Gastroesophageal sphincter (tissue), 4 donors: ENCODE results near the gene DEAF1. TPM values are rescaled to one million over a fixed set of nuclear protein-coding genes. Genes with fewer than 3 reads are reported as not detected.
"Not testable (repeated sequence)": the region's sequence is repeated elsewhere in the genome, so short reads cannot be mapped to it uniquely, and the experiment has no call there.

Experiments
- ATAC-seq: fragments of 150-250 bp; one replicate; pipeline ENCODE4 v1.9.1; 2016; ENCODE audit warnings: mild to moderate bottlenecking, moderate library complexity
- H3K27ac ChIP-seq, 4 donors: fragments of 200-600 bp; sonication (generic) in 3 of 4; 1 replicate in 3 of 4; 2 replicates in 1 of 4; pipeline ENCODE4 v1.5.1; 2016 to 2019
- H3K27me3 ChIP-seq: fragments of 200-600 bp; sonication (generic); one replicate; pipeline ENCODE4 v1.5.1; 2019
- H3K36me3 ChIP-seq, 2 donors: fragments of 200-600 bp; sonication (generic); one replicate each; pipeline ENCODE4 v1.5.1; 2019; ENCODE audit warnings: control low read depth in 1 of 2
- H3K4me1 ChIP-seq, 3 donors: fragments of 200-600 bp; sonication (generic); 1 replicate in 2 of 3; 2 replicates in 1 of 3; pipeline ENCODE4 v1.5.1; 2016 to 2019; ENCODE audit warnings: control low read depth in 2 of 3
- H3K4me3 ChIP-seq, 2 donors: fragments of 200-600 bp; sonication (generic); one replicate each; pipeline ENCODE4 v1.5.1; 2019; ENCODE audit warnings: mild to moderate bottlenecking in 1 of 2, moderate library complexity in 1 of 2
- H3K9me3 ChIP-seq, 3 donors: fragments of 200-600 bp; sonication (generic); one replicate each; pipeline ENCODE4 v1.5.1; 2017 to 2019; ENCODE audit warnings: control low read depth in 2 of 3
- EP300 ChIP-seq: sonication (generic); formaldehyde crosslinking; IDR thresholded peaks from one replicate; pipeline ENCODE4 v1.6.1; 2017; ENCODE audit warnings: antibody characterized with exemption, mild to moderate bottlenecking
- POLR2A ChIP-seq, 2 donors: fragments of 450-650 bp; IDR thresholded peaks; one replicate each; pipeline ENCODE4 v1.6.1; 2017; ENCODE audit warnings: antibody characterized with exemption in 2 of 2, mild to moderate bottlenecking in 2 of 2, moderate library complexity in 1 of 2
- POLR2AphosphoS5 ChIP-seq: sonication (generic); formaldehyde crosslinking; IDR thresholded peaks from one replicate; pipeline ENCODE4 v1.6.1; 2017; ENCODE audit warnings: antibody characterized with exemption
- WGBS, 2 donors: methylation state at CpG; one replicate each; pipeline ENCODE4 v1.1.5; 2018; ENCODE audit warnings: low coverage in 1 of 2; 5-methylcytosine and 5-hydroxymethylcytosine counted together
- total RNA-seq, 4 donors: library from RNA; depleted of rRNA; stranded (reverse); fragments of >200 nt; gene quantifications; one replicate each; pipeline ENCODE4 v1.1.0, GENCODE V29; 2016
- TF ChIP-seq, protein P1 (sequence below), 4 experiments: fragments of 200-600 bp in 2 of 4; fragments of 450-650 bp in 2 of 4; sonication (generic) in 1 of 4; IDR thresholded peaks; one replicate each; pipeline ENCODE4 v1.5.1; 2017 to 2019; ENCODE audit warnings: antibody characterized with exemption in 4 of 4, mild to moderate bottlenecking in 2 of 4, moderate library complexity in 2 of 4

Gene DEAF1, protein sequence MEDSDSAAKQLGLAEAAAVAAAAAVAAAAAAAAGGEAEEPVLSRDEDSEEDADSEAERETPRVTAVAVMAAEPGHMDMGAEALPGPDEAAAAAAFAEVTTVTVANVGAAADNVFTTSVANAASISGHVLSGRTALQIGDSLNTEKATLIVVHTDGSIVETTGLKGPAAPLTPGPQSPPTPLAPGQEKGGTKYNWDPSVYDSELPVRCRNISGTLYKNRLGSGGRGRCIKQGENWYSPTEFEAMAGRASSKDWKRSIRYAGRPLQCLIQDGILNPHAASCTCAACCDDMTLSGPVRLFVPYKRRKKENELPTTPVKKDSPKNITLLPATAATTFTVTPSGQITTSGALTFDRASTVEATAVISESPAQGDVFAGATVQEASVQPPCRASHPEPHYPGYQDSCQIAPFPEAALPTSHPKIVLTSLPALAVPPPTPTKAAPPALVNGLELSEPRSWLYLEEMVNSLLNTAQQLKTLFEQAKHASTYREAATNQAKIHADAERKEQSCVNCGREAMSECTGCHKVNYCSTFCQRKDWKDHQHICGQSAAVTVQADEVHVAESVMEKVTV
- total RNA-seq, result 10 to 100 TPM; 19.9 to 45.0 (median 35.0) TPM

DNA sequence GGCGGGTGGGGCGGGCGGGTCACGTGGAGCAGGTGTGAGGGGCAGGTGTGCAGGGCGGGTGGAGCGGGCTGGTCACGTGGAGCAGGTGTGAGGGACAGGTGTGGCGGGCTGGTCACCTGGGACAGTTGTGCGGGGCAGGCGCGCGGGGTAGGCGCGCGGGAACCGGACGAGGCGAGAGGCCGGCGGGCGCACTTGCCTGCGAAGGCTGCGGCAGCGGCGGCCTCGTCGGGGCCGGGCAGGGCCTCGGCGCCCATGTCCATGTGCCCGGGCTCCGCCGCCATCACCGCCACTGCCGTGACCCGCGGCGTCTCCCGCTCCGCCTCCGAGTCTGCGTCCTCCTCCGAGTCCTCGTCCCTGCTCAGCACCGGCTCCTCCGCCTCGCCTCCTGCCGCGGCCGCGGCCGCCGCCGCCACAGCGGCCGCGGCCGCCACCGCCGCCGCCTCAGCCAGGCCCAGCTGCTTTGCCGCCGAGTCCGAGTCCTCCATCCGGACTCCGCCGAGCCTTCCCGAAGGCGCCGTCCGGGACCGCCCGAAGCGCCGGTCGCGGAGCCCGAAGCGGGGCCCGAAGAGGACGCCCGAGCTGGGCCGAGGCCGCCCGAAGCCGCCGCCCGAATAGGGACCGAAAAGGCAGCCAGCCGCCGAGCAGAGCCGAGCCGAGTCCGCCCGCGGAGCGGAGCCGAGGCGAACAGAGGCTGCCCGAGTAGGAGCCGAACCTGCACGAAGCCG lies at the start of gene DEAF1:
TSS of gene DEAF1 (minus strand) at position 660 of the 725 bp plus-strand sequence. CDS start at position 485, 175 bp downstream.
- Histone ChIP-seq H3K4me1 (peaks cover 0 to 55% (median 33%) of the 10 kb centered on the region in 3 donors), H3K27me3 (no peaks in the 10 kb centered on the region), H3K4me3 (peak within 1 kb of the TSS; percentile 62 to 94), H3K36me3 (peaks cover 0 to 24% of the 10 kb centered on the region in 2 donors), H3K9me3 (no peaks in the 10 kb centered on the region), H3K27ac (peak within 1 kb of the TSS; percentile 87 to 99 (median 98))
- peak; percentile 86 for ATAC-seq
- TF ChIP-seq EP300 (no peak), POLR2AphosphoS5 (no peak), POLR2A (IDR thresholded peaks at IDR 0.05) (peak in 1 of 2 donors; percentile 37)
- TF ChIP-seq, protein P1, sequence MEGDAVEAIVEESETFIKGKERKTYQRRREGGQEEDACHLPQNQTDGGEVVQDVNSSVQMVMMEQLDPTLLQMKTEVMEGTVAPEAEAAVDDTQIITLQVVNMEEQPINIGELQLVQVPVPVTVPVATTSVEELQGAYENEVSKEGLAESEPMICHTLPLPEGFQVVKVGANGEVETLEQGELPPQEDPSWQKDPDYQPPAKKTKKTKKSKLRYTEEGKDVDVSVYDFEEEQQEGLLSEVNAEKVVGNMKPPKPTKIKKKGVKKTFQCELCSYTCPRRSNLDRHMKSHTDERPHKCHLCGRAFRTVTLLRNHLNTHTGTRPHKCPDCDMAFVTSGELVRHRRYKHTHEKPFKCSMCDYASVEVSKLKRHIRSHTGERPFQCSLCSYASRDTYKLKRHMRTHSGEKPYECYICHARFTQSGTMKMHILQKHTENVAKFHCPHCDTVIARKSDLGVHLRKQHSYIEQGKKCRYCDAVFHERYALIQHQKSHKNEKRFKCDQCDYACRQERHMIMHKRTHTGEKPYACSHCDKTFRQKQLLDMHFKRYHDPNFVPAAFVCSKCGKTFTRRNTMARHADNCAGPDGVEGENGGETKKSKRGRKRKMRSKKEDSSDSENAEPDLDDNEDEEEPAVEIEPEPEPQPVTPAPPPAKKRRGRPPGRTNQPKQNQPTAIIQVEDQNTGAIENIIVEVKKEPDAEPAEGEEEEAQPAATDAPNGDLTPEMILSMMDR (IDR thresholded peaks at IDR 0.05), result peak in 1 of 4 experiments; percentile 7
- 0 to 13% methylated on average over 4 to 6 of the region's 103 CpGs for WGBS, 2 donors

DNA sequence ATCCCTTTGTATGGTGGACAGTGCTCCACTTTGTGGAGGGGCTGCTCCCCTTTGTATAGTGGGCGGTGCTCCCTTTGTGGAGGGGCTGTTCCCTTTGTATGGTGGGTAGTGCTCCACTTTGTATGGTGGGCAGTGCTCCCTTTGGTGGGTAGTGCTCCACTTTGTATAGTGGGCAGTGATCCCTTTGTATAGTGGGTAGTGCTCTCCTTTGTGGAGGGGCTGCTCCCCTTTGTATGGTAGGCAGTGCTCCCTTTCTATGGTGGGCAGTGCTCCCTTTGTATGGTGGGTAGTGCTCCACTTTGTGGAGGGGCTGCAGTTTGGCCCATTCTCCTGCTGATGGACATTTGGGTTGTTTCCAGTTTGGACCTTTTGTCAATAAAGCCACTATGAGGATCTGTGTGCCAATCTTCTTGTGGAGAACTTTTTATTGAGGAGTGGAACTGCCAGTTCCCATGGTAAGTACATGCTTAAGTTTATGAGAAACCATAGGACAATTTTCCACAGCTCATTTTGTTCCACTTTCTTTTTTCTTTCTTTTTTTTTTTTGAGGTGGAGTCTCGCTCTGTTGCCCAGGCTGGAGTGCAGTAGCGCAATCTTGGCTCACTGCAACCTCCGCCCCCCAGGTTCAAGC lies 47.7 kb upstream of the DEAF1 start:
- Histone ChIP-seq H3K27me3 (peaks cover 11% of the 10 kb centered on the region), H3K36me3 (no peaks in the 10 kb centered on the region), H3K4me3 (no peak overlapping the region), H3K27ac (no peak overlapping the region), H3K9me3 (no peaks in the 10 kb centered on the region), H3K4me1 (peaks cover 0 to 11% (median 6%) of the 10 kb centered on the region in 3 donors)
- WGBS, 2 donors, result 80% methylated on average over 1 of the region's 4 CpGs; no CpG with 5 or more reads in 1 of the 2 donors
- TF ChIP-seq EP300 (no peak), POLR2AphosphoS5 (no peak), POLR2A (IDR thresholded peaks at IDR 0.05) (no peak)
- TF ChIP-seq, protein P1 (IDR thresholded peaks at IDR 0.05), result no peak
- no peak for ATAC-seq

DNA sequence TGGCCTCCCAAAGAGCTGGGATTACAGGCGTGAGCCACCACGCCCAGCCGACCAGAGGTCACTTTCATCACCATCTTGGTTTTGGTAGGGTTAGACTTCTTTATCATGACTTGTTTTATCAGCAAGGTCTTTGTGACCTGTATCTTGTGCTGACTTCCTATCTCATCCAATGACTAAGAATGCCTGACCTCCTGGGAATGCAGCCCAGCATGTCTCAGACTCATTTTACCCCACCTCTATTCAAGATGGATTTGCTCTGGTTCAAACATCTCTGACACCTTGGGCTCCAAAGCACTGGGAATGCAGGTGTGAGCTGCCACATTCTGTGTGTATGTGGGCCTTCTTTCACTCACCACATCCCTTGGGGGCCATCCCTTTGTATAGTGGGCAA lies 47.1 kb upstream of the DEAF1 start:
- H3K27ac ChIP-seq, result no peak overlapping the region
- 93% methylated on average over 3 of the region's 3 CpGs; no CpG with 5 or more reads in 1 of the 2 donors for WGBS, 2 donors
- no peak for ATAC-seq
- H3K36me3 ChIP-seq, result no peaks in the 10 kb centered on the region
- H3K4me3 ChIP-seq, result no peak overlapping the region
- TF ChIP-seq POLR2AphosphoS5 (no peak), EP300 (no peak), POLR2A (IDR thresholded peaks at IDR 0.05) (no peak)
- TF ChIP-seq, protein P1 (IDR thresholded peaks at IDR 0.05), result no peak
- no peaks in the 10 kb centered on the region for H3K9me3 ChIP-seq
- H3K27me3 ChIP-seq, result peaks cover 11% of the 10 kb centered on the region
- H3K4me1 ChIP-seq, result peaks cover 0 to 11% (median 6%) of the 10 kb centered on the region in 3 donors

DNA sequence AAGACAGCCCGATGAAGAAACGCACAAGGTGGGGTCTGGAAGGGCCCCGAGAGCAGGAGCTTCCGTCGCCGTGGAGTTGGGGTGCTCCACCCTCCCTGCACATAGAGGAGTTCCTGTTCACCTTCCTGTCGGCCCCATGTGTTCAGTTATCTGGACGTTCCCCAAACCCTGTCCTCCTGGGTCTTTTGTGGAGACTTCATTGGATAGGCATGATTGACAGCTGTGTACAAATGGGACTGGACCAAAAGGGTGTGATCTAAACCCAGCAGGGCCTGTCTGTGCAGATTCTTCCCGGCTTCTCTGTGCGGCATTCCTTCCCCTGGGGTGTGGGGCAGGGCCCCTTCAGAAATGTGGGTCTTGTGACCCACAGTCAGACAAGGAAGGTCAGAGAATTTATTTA lies 42.9 kb upstream of the DEAF1 start:
- WGBS, 2 donors, result 69 to 71% methylated on average over 3 to 6 of the region's 10 CpGs

DNA sequence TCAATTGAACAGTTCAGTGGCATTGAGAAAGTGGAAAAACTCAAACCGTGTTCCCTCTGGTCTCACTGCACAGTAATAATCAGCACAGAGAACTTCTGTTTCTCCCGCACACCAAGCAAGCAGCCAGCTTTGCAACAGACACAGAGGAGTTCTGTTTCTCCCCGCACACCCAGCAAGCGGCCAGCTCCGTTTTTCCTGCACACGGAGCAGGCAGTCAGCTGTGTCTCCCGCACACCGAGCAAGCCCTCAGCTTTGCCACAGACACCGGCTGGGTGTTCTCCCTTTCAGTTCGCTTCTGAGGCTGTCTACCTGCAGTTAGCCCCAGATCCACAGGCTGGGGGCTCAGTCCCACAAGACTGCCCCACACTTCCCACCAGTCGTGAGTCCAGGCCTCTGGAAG lies 42.3 kb upstream of the DEAF1 start:
- H3K4me3 ChIP-seq, result no peak overlapping the region
- no peak for ATAC-seq
- no peaks in the 10 kb centered on the region for H3K4me1 ChIP-seq
- peaks cover 33% of the 10 kb centered on the region for H3K27me3 ChIP-seq
- WGBS, 2 donors, result 27 to 48% methylated on average over 6 to 10 of the region's 11 CpGs
- no peaks in the 10 kb centered on the region for H3K36me3 ChIP-seq
- no peak overlapping the region for H3K27ac ChIP-seq
- H3K9me3 ChIP-seq, result no peaks in the 10 kb centered on the region
- no peak for TF ChIP-seq POLR2AphosphoS5
- TF ChIP-seq, protein P1 (IDR thresholded peaks at IDR 0.05), result no peak
- TF ChIP-seq EP300, result no peak

More for the DNA sequence above, 42.9 kb upstream of the DEAF1 start:
- not testable (repeated sequence) for H3K36me3 ChIP-seq, ATAC-seq, H3K9me3 ChIP-seq, H3K4me3 ChIP-seq, H3K27ac ChIP-seq, H3K4me1 ChIP-seq
- H3K27me3 ChIP-seq, result peaks cover 28% of the 10 kb centered on the region

DNA sequence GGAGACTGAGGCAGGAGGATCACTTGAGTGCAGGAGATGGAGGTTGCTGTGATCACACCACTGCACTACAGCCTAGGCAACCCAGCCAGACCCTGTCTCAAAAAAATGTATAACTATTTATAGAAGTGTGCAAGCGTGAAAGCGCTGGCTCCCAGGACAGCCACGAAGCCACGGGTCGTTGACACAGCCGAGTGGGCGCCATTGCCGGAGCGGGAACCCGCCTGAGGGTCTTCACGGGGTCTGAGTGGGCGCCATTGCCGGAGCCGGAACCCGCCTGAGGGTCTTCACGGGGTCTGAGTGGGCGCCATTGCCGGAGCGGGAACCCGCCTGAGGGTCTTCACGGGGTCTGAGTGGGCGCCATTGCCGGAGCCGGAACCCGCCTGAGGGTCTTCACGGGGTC lies 39.5 kb upstream of the DEAF1 start:
- H3K27me3 ChIP-seq, result peaks cover 43% of the 10 kb centered on the region
- not testable (repeated sequence) for H3K9me3 ChIP-seq, ATAC-seq, H3K4me1 ChIP-seq, H3K27ac ChIP-seq, H3K36me3 ChIP-seq, H3K4me3 ChIP-seq
- 100% methylated on average over 2 of the region's 26 CpGs; no CpG with 5 or more reads in 1 of the 2 donors for WGBS, 2 donors
